GM06990 (cell line): ENCODE measurements around the gene BTNL9.

Experiments used
- DNase-seq: peaks from one replicate; pipeline ENCODE4 v3.0.0-alpha.2; 2011; ENCODE audit not compliant: insufficient read length; ENCODE audit errors: extremely low read depth
- H3K27me3 ChIP-seq: replicated peaks from 2 replicates; pipeline ENCODE4 v1.6.0; 2011; ENCODE audit warnings: low read length; ENCODE audit not compliant: control insufficient read depth, insufficient read depth
- H3K36me3 ChIP-seq: 2 replicates; pipeline ENCODE4 v1.5.1; 2011; ENCODE audit warnings: low read length; ENCODE audit not compliant: control insufficient read depth, insufficient read depth
- H3K4me3 ChIP-seq: replicated peaks from 2 replicates; pipeline ENCODE4 v1.5.1; 2011; ENCODE audit warnings: low read depth, mild to moderate bottlenecking, control low read depth, low read length
- CTCF ChIP-seq: IDR thresholded peaks from 2 replicates; pipeline ENCODE4 v1.5.1; 2011; ENCODE audit warnings: low read length, control low read depth, mild to moderate bottlenecking, inconsistent platforms; ENCODE audit not compliant: insufficient read depth, poor library complexity, severe bottlenecking

BTNL9 gene

GRCh38 chr5:181035991-181036815, 3.9 kb upstream of the BTNL9 start:
- TF ChIP-seq CTCF, result no peak
- Histone ChIP-seq H3K4me3 (no peak overlapping the region), H3K27me3 (no peaks in the 10 kb centered on the region), H3K36me3 (no peaks in the 10 kb centered on the region)
- DNase-seq, result no peak

GRCh38 chr5:181036816-181037364, 3.2 kb upstream of the BTNL9 start:
- no peaks in the 10 kb centered on the region for H3K27me3 ChIP-seq
- H3K36me3 ChIP-seq, result no peaks in the 10 kb centered on the region
- no peak for DNase-seq
- H3K4me3 ChIP-seq, result no peak overlapping the region
- no peak for TF ChIP-seq CTCF

- no peak for TF ChIP-seq CTCF
- H3K27me3 ChIP-seq, result no peaks in the 10 kb centered on the region
- H3K4me3 ChIP-seq, result no peak overlapping the region
- no peaks in the 10 kb centered on the region for H3K36me3 ChIP-seq
- DNase-seq, result no peak
Observed at GRCh38 chr5:181037365-181037861, 2.7 kb upstream of the BTNL9 start.

GRCh38 chr5:181039471-181039870, 595 bp upstream of the BTNL9 start:
- Histone ChIP-seq H3K36me3 (no peaks in the 10 kb centered on the region), H3K27me3 (no peaks in the 10 kb centered on the region), H3K4me3 (no peak overlapping the region)
- no peak for DNase-seq
- no peak for TF ChIP-seq CTCF

- TF ChIP-seq CTCF, result no peak
- no peaks in the 10 kb centered on the region for H3K36me3 ChIP-seq
Observed at GRCh38 chr5:181040631-181040945, 522 bp downstream of the BTNL9 start.

More at GRCh38 chr5:181040631-181040945, 522 bp downstream of the BTNL9 start:
- no peak overlapping the region for H3K4me3 ChIP-seq
- DNase-seq, result no peak
- no peaks in the 10 kb centered on the region for H3K27me3 ChIP-seq
